NCI-H1694 (cell line): ENCODE measurements around the gene PDGFRB.
"Not testable (repeated sequence)": the region's sequence is repeated elsewhere in the genome, so short reads cannot be mapped to it uniquely, and the experiment has no call there.

Experiments used
- DNase-seq: peaks from one replicate; lab custom pipeline; 2025; lab: John Stamatoyannopoulos, UW

The PDGFRB gene

GRCh38 chr5:150114102-150114641 lies 41.5 kb downstream of the PDGFRB start:
- no peak for DNase-seq

- DNase-seq: no peak
Measured at GRCh38 chr5:150113047-150113744, 42.4 kb downstream of the PDGFRB start.

- DNase-seq: no peak
Measured at GRCh38 chr5:150112201-150113046, 43.2 kb downstream of the PDGFRB start.

- DNase-seq: no peak
Measured at GRCh38 chr5:150111122-150111521, 44.5 kb downstream of the PDGFRB start.

GRCh38 chr5:150109921-150110320 lies 45.7 kb downstream of the PDGFRB start:
- no peak for DNase-seq

- no peak for DNase-seq
Measured at GRCh38 chr5:150108711-150109514, 46.7 kb downstream of the PDGFRB start.

GRCh38 chr5:150107909-150108447 lies 47.7 kb downstream of the PDGFRB start:
- DNase-seq: no peak

- DNase-seq: no peak
Measured at GRCh38 chr5:150106674-150107426, 48.8 kb downstream of the PDGFRB start.

- DNase-seq: no peak
Measured at GRCh38 chr5:150105928-150106615, 49.6 kb downstream of the PDGFRB start.

- no peak for DNase-seq
Measured at GRCh38 chr5:150104550-150104870, 51.1 kb downstream of the PDGFRB start.

- DNase-seq: no peak
Measured at GRCh38 chr5:150103678-150104549, 51.7 kb downstream of the PDGFRB start.

GRCh38 chr5:150101023-150101422 lies 54.6 kb downstream of the PDGFRB start:
- DNase-seq: no peak

- no peak for DNase-seq
Measured at GRCh38 chr5:150097152-150097551, 58.5 kb downstream of the PDGFRB start.

GRCh38 chr5:150092159-150092787 lies 63.4 kb downstream of the PDGFRB start:
- DNase-seq: no peak

- no peak for DNase-seq
Measured at GRCh38 chr5:150085950-150086715, 69.5 kb downstream of the PDGFRB start, which contains the start of gene CSF1R. Gene CSF1R (minus strand): TSS chr5:150086554. CDS start chr5:150086427, 127 bp downstream.

- no peak for DNase-seq
Measured at GRCh38 chr5:150085191-150085912, 70.3 kb downstream of the PDGFRB start.

- not testable (repeated sequence) for DNase-seq
Measured at GRCh38 chr5:150084754-150085153, 70.9 kb downstream of the PDGFRB start.

- no peak for DNase-seq
Measured at GRCh38 chr5:150082889-150083288, 72.8 kb downstream of the PDGFRB start.
